HEK293 (cell line): ENCODE results near the gene PCNX3.

Experiments used
- CTCF ChIA-PET: fragments of 350-600 bp; formaldehyde crosslinking; extraction: SDS; loops from one replicate; lab custom pipeline; 2021; ENCODE audit warnings: antibody characterized with exemption; lab: Yijun Ruan, JAX
- POLR2A ChIA-PET: fragments of 300-600 bp; formaldehyde crosslinking; extraction: SDS; loops from one replicate; lab custom pipeline; 2020; ENCODE audit warnings: antibody characterized with exemption, inconsistent platforms; lab: Yijun Ruan, JAX
- H3K27ac ChIP-seq: fragments of 200-500 bp; sonication (Bioruptor generic); 2 replicates; pipeline ENCODE4 v1.5.1; 2014; ENCODE audit warnings: low read depth, low read length, control low read depth, inconsistent platforms; ENCODE audit errors: extremely low read depth
- H3K36me3 ChIP-seq, 2 experiments: fragments of 200-500 bp in 1 of 2; sonication (Bioruptor generic) in 1 of 2; 1 replicate in 1 of 2; 2 replicates in 1 of 2; pipeline ENCODE4 v1.5.1; 2014 to 2017; ENCODE audit warnings: inconsistent platforms in 2 of 2, low read length in 2 of 2; ENCODE audit not compliant: control insufficient read depth in 2 of 2, insufficient read depth in 1 of 2
- H3K4me1 ChIP-seq: fragments of 200-500 bp; sonication (Bioruptor generic); 2 replicates; pipeline ENCODE4 v1.5.1; 2014; ENCODE audit warnings: mild to moderate bottlenecking, low read length, inconsistent platforms; ENCODE audit not compliant: control insufficient read depth, insufficient read depth
- H3K4me3 ChIP-seq: 2 replicates; pipeline ENCODE4 v1.5.1; 2011; ENCODE audit warnings: low read depth, mild to moderate bottlenecking, control low read depth, low read length, moderate library complexity
- H3K9me3 ChIP-seq: fragments of 200-500 bp; sonication (Bioruptor generic); 2 replicates; pipeline ENCODE4 v1.5.1; 2014; ENCODE audit warnings: low read depth, low read length, inconsistent platforms; ENCODE audit not compliant: control insufficient read depth, insufficient read depth
- GFI1B ChIP-seq: fragments of 450-650 bp; formaldehyde crosslinking; IDR thresholded peaks from 2 replicates; pipeline ENCODE4 v1.5.1; 2016; ENCODE audit warnings: missing biosample characterization, missing genetic modification characterization
- HOXC10 ChIP-seq: sonication (generic); formaldehyde crosslinking; IDR thresholded peaks from 2 replicates; pipeline ENCODE4 v1.8.1; 2023; ENCODE audit warnings: mild to moderate bottlenecking, missing genetic modification reagents
- KLF1 ChIP-seq: fragments of 450-650 bp; formaldehyde crosslinking; IDR thresholded peaks from 2 replicates; pipeline ENCODE4 v1.5.1; 2016; ENCODE audit warnings: missing biosample characterization, missing genetic modification characterization
- KLF8 ChIP-seq: fragments of 450-650 bp; formaldehyde crosslinking; IDR thresholded peaks from 2 replicates; pipeline ENCODE4 v1.5.1; 2016; ENCODE audit warnings: missing biosample characterization, missing genetic modification characterization
- KLF9 ChIP-seq: fragments of 450-650 bp; formaldehyde crosslinking; IDR thresholded peaks from 2 replicates; pipeline ENCODE4 v1.5.1; 2016; ENCODE audit warnings: missing biosample characterization, missing genetic modification characterization, low read depth
- MEIS1 ChIP-seq: sonication (generic); formaldehyde crosslinking; IDR thresholded peaks from 2 replicates; pipeline ENCODE4 v1.8.1; 2022; ENCODE audit warnings: missing genetic modification reagents, mild to moderate bottlenecking, borderline replicate concordance
- MZF1 ChIP-seq: fragments of 450-650 bp; formaldehyde crosslinking; IDR thresholded peaks from 2 replicates; pipeline ENCODE4 v1.5.1; 2017; ENCODE audit warnings: missing biosample characterization, missing genetic modification characterization, borderline replicate concordance
- PRDM4 ChIP-seq: fragments of 450-650 bp; formaldehyde crosslinking; IDR thresholded peaks from 2 replicates; pipeline ENCODE4 v1.5.1; 2017; ENCODE audit warnings: missing biosample characterization, missing genetic modification characterization
- PRDM6 ChIP-seq: fragments of 450-650 bp; formaldehyde crosslinking; IDR thresholded peaks from 2 replicates; pipeline ENCODE4 v1.5.1; 2017; ENCODE audit warnings: missing biosample characterization, missing genetic modification characterization
- SETDB1 ChIP-seq: IDR thresholded peaks from one replicate; pipeline ENCODE4 v1.6.1; 2017; ENCODE audit warnings: mild to moderate bottlenecking, low read length, moderate library complexity, mixed read lengths; ENCODE audit not compliant: insufficient read length
- YY1 ChIP-seq: fragments of 450-650 bp; formaldehyde crosslinking; IDR thresholded peaks from 2 replicates; pipeline ENCODE4 v1.5.1; 2018; ENCODE audit warnings: missing biosample characterization, missing genetic modification characterization
- ZBTB8A ChIP-seq: fragments of 450-650 bp; formaldehyde crosslinking; IDR thresholded peaks from 2 replicates; pipeline ENCODE4 v1.5.1; 2016; ENCODE audit warnings: missing biosample characterization, missing genetic modification characterization
- ZIC2 ChIP-seq: fragments of 450-650 bp; formaldehyde crosslinking; IDR thresholded peaks from 2 replicates; pipeline ENCODE4 v1.5.1; 2016; ENCODE audit warnings: missing biosample characterization, missing genetic modification characterization
- ZNF140 ChIP-seq: fragments of 450-650 bp; formaldehyde crosslinking; IDR thresholded peaks from 2 replicates; pipeline ENCODE4 v1.5.1; 2016; ENCODE audit warnings: missing biosample characterization, missing genetic modification characterization
- ZNF18 ChIP-seq: fragments of 450-650 bp; formaldehyde crosslinking; IDR thresholded peaks from 2 replicates; pipeline ENCODE4 v1.5.1; 2016; ENCODE audit warnings: missing biosample characterization, missing genetic modification characterization
- ZNF266 ChIP-seq: fragments of 450-650 bp; formaldehyde crosslinking; IDR thresholded peaks from 2 replicates; pipeline ENCODE4 v1.5.1; 2016; ENCODE audit warnings: missing biosample characterization, missing genetic modification characterization, low read depth
- ZNF280D ChIP-seq: fragments of 450-650 bp; formaldehyde crosslinking; IDR thresholded peaks from 2 replicates; pipeline ENCODE4 v1.5.1; 2016; ENCODE audit warnings: missing biosample characterization, missing genetic modification characterization
- ZNF302 ChIP-seq: fragments of 450-650 bp; formaldehyde crosslinking; IDR thresholded peaks from 2 replicates; pipeline ENCODE4 v1.5.1; 2016; ENCODE audit warnings: missing biosample characterization, missing genetic modification characterization, low read depth
- ZNF350 ChIP-seq: fragments of 450-650 bp; formaldehyde crosslinking; IDR thresholded peaks from 2 replicates; pipeline ENCODE4 v1.5.0; 2017; ENCODE audit warnings: missing biosample characterization, mild to moderate bottlenecking, missing genetic modification characterization
- ZNF394 ChIP-seq: fragments of 450-650 bp; formaldehyde crosslinking; IDR thresholded peaks from 2 replicates; pipeline ENCODE4 v1.5.1; 2016; ENCODE audit warnings: missing biosample characterization, missing genetic modification characterization, mild to moderate bottlenecking, moderate library complexity, borderline replicate concordance
- ZNF473 ChIP-seq: fragments of 450-650 bp; formaldehyde crosslinking; IDR thresholded peaks from 2 replicates; pipeline ENCODE4 v1.5.1; 2017; ENCODE audit warnings: missing biosample characterization, missing genetic modification characterization
- ZNF555 ChIP-seq: fragments of 450-650 bp; formaldehyde crosslinking; conservative IDR thresholded peaks from 2 replicates; pipeline ENCODE4 v1.5.1; 2017; ENCODE audit warnings: missing biosample characterization, mild to moderate bottlenecking, missing genetic modification characterization, inconsistent platforms
- ZNF645 ChIP-seq: fragments of 450-650 bp; formaldehyde crosslinking; IDR thresholded peaks from 2 replicates; pipeline ENCODE4; 2016; ENCODE audit warnings: missing biosample characterization, missing genetic modification characterization
- ZNF707 ChIP-seq: fragments of 450-650 bp; formaldehyde crosslinking; IDR thresholded peaks from 2 replicates; pipeline ENCODE4 v1.5.1; 2016; ENCODE audit warnings: missing biosample characterization, missing genetic modification characterization
- ZNF76 ChIP-seq: fragments of 450-650 bp; formaldehyde crosslinking; IDR thresholded peaks from 2 replicates; pipeline ENCODE4; 2016; ENCODE audit warnings: low read depth, missing biosample characterization, missing genetic modification characterization, borderline replicate concordance
- ZNF791 ChIP-seq: fragments of 450-650 bp; formaldehyde crosslinking; IDR thresholded peaks from 2 replicates; pipeline ENCODE4 v1.5.1; 2016; ENCODE audit warnings: missing biosample characterization, missing genetic modification characterization

The PCNX3 gene

GRCh38 chr11:65629579-65629978, 14.0 kb downstream of the PCNX3 start (continued):
- TF ChIP-seq ZNF18 (tag by site-specific recombination) (no peak), KLF8 (tag by site-specific recombination) (no peak), ZNF394 (tag by site-specific recombination) (no peak), PRDM4 (tag by site-specific recombination) (no peak), ZNF707 (tag by site-specific recombination) (no peak), ZNF645 (no peak)
- TF ChIP-seq, all 188 proteins: peak for 0

GRCh38 chr11:65630215-65630614, 14.6 kb downstream of the PCNX3 start:
- TF ChIP-seq GFI1B (tag by site-specific recombination) (no peak), YY1 (no peak), PRDM6 (tag by site-specific recombination) (no peak), KLF9 (no peak), HOXC10 (CRISPR knock-in tag) (no peak), ZNF791 (no peak), ZNF555 (tag by site-specific recombination) (no peak), SETDB1 (no peak), ZNF280D (tag by site-specific recombination) (no peak), ZNF76 (tag by site-specific recombination) (no peak), ZNF302 (no peak), KLF1 (tag by site-specific recombination) (no peak), ZNF473 (tag by site-specific recombination) (no peak), ZNF266 (tag by site-specific recombination) (no peak), ZNF350 (tag by site-specific recombination) (no peak), MZF1 (tag by site-specific recombination) (no peak), ZIC2 (tag by site-specific recombination) (no peak), MEIS1 (CRISPR knock-in tag) (no peak), ZBTB8A (tag by site-specific recombination) (no peak), ZNF140 (tag by site-specific recombination) (no peak)
- Histone ChIP-seq H3K9me3 (no peaks in the 10 kb centered on the region), H3K4me3 (no peak overlapping the region), H3K4me1 (no peaks in the 10 kb centered on the region), H3K27ac (no peak overlapping the region), H3K36me3 (peaks cover 0 to 90% of the 10 kb centered on the region in 2 experiments; a peak in 1 of 3 replicates)
- ChIA-PET CTCF (interaction anchor here (1.4 kb wide), 1 partner anchor 19 kb away, joined by 5 read pairs; no protein-coding TSS in a partner anchor), POLR2A (interaction anchor here (1.3 to 2.7 kb wide), 2 partner anchors 8 to 12 kb away, joined by 4 to 9 read pairs; partner anchors contain the start of gene SIPA1)
